Testis (tissue), 5 donors: ENCODE results near the gene ALPK1. TPM values are rescaled to one million over a fixed set of nuclear protein-coding genes. Genes with fewer than 3 reads are reported as not detected.
A peak's percentile ranks its signal among the peaks of the same experiment; 100 is the strongest.

ENCODE experiments used
- DNase-seq: peaks from one replicate; pipeline ENCODE4 v3.0.0-alpha.2; 2019
- H3K27ac ChIP-seq, 2 donors: fragments of 200-600 bp; sonication (generic); one replicate each; pipeline ENCODE4 v1.5.1; 2019
- H3K27me3 ChIP-seq: fragments of 200-600 bp; sonication (generic); one replicate; pipeline ENCODE4 v1.5.1; 2019
- H3K36me3 ChIP-seq: fragments of 200-600 bp; sonication (generic); one replicate; pipeline ENCODE4 v1.5.1; 2017; ENCODE audit warnings: low read depth; ENCODE audit errors: missing control alignments
- H3K4me1 ChIP-seq: fragments of 200-600 bp; sonication (generic); one replicate; pipeline ENCODE4 v1.5.1; 2019
- H3K4me3 ChIP-seq, 2 donors: fragments of 200-600 bp; sonication (generic); one replicate each; pipeline ENCODE4 v1.5.1; 2017 to 2019
- H3K9me3 ChIP-seq: fragments of 200-600 bp; sonication (generic); one replicate; pipeline ENCODE4 v1.5.1; 2017
- CTCF ChIP-seq, 3 experiments: fragments of 450-650 bp in 2 of 3; fragments of 200-600 bp in 1 of 3; sonication (generic) in 1 of 3; IDR thresholded peaks; one replicate each; pipeline ENCODE4 v1.5.1; 2016 to 2019; ENCODE audit warnings: antibody characterized with exemption in 3 of 3, mild to moderate bottlenecking in 2 of 3, moderate library complexity in 1 of 3
- POLR2A ChIP-seq: fragments of 450-650 bp; IDR thresholded peaks from one replicate; pipeline ENCODE4 v1.6.1; 2017; ENCODE audit warnings: antibody characterized with exemption, mild to moderate bottlenecking, moderate library complexity
- WGBS, 2 donors: methylation state at CpG; one replicate each; pipeline ENCODE4 v1.1.5; 2018; 5-methylcytosine and 5-hydroxymethylcytosine counted together
- intact Hi-C: fragments of 100-400 bp; cut with DNase I; formaldehyde crosslinking; loops from one replicate; pipeline ENCODE4 v1.15.1; 2023; ENCODE audit warnings: low total_unique reads
- long read RNA-seq, 2 donors: transcript quantifications; one replicate each; lab custom pipeline, GENCODE V29; 2026
- polyA plus RNA-seq: library from polyadenylated mRNA; stranded (reverse); fragments of 350-450 nt; fragmentation: Illumina TruSeq; extraction: RNeasy Lipid Tissue Mini Kit (QIAGEN cat#74804); gene quantifications from one replicate; pipeline ENCODE4 v1.2.3, GENCODE V29; 2014; ENCODE audit warnings: low read depth, low replicate concordance; ENCODE audit not compliant: insufficient read depth
- total RNA-seq, 2 donors: library from RNA; depleted of rRNA; stranded (reverse); fragments of >200 nt; gene quantifications; one replicate each; pipeline ENCODE4 v1.2.3, GENCODE V29; 2016

The ALPK1 gene
- total RNA-seq (10 to 100 TPM in 1 of 2 donors, 1 to 10 TPM in 1; 9.7 to 12.5 TPM), polyA plus RNA-seq (5.2 TPM)
- long read RNA-seq, donor 1, partial matches to known transcripts = 0 of 1 reads
- long read RNA-seq, donor 1, other reads (novel, unspliced or antisense) = 0 of 1 reads
- long read RNA-seq, donor 2 = 0 reads

GRCh38 chr4:112296949-112297880 is at the start of gene ALPK1:
Gene ALPK1 (plus strand): TSS chr4:112297369.
- Histone ChIP-seq H3K4me1 (no peaks in the 10 kb centered on the region), H3K9me3 (no peaks in the 10 kb centered on the region), H3K36me3 (no peaks in the 10 kb centered on the region), H3K27me3 (no peaks in the 10 kb centered on the region), H3K27ac (peak within 1 kb of the TSS; percentile 15 to 42), H3K4me3 (peak within 1 kb of the TSS; percentile 4 to 46)
- DNase-seq = no peak
- WGBS, 2 donors = 18 to 26% methylated on average over 4 of the region's 4 CpGs
- TF ChIP-seq POLR2A = no peak
- TF ChIP-seq CTCF (IDR thresholded peaks at IDR 0.05) = no peak
- intact Hi-C loops = no loop called here

DNA sequence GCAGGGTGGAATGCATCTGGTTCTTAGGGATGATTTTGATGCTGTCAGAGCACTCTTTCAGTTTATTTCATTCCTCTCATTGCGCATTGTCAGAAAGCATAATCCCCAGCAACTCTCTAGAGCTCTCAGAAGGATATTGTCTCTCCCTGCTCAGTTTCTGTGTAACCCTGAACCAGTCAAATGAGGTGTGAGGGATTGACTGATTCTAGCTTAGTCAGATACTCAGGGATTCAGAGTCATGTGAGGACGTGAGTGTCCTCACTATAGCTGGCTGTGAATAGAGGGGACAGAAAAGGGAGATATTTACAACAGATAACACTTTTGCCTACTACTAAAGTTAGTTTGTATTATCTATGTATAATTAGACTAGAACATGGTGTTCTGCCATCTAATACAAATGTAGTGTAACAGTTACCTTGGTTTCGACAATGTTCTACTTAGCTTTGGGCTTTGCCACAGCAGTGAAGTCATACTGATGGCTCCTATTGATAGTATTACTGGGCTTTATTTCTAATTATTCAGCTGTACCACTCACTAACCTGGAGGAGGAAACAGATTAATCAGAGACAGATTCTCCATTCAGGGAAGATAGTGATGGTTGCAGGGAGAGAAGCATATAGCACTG is 46.0 kb upstream of the ALPK1 start:
- Histone ChIP-seq H3K9me3 (no peaks in the 10 kb centered on the region), H3K36me3 (no peaks in the 10 kb centered on the region), H3K4me1 (no peaks in the 10 kb centered on the region), H3K27me3 (no peaks in the 10 kb centered on the region), H3K27ac (no peak overlapping the region), H3K4me3 (no peak overlapping the region)
- intact Hi-C loops = no loop called here
- DNase-seq = no peak
- WGBS, 2 donors = 61 to 65% methylated on average over 3 of the region's 3 CpGs
- TF ChIP-seq CTCF (IDR thresholded peaks at IDR 0.05) = no peak
- no peak for TF ChIP-seq POLR2A

DNA sequence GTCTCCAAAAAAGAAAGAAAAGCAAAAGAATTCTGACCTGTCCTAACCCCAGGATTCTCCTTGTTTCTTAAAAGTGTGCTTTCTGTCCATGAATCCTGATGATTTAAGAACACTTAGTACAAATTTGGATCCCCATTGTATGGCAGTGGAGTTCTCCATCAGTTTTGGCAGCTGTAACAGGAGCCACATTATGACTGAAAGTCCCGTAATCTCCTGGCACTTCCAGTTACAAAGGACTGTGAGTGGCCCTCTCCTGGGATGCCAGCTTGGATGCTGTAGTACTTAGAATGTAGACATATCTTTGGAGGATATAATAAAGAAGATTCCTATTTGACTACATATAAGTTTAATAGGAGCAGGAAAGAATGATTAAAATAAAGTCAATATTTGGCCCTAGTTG is 44.9 kb upstream of the ALPK1 start:
- TF ChIP-seq CTCF (IDR thresholded peaks at IDR 0.05) (no peak), POLR2A (no peak)
- intact Hi-C loops = no loop called here

GRCh38 chr4:112253382-112254000 is 43.7 kb upstream of the ALPK1 start:
- TF ChIP-seq CTCF (IDR thresholded peaks at IDR 0.05) (no peak), POLR2A (no peak)
- no peak overlapping the region for H3K27ac ChIP-seq
- H3K4me3 ChIP-seq = no peak overlapping the region
- intact Hi-C loops = no loop called here
- H3K9me3 ChIP-seq = no peaks in the 10 kb centered on the region
- no peaks in the 10 kb centered on the region for H3K27me3 ChIP-seq
- no peaks in the 10 kb centered on the region for H3K4me1 ChIP-seq
- 61 to 82% methylated on average over 2 of the region's 2 CpGs for WGBS, 2 donors
- DNase-seq = no peak
- H3K36me3 ChIP-seq = no peaks in the 10 kb centered on the region

More for the DNA sequence above, 44.9 kb upstream of the ALPK1 start:
- no peak overlapping the region for H3K4me3 ChIP-seq
- no peaks in the 10 kb centered on the region for H3K27me3 ChIP-seq
- WGBS, 2 donors = 72 to 80% methylated on average over 1 of the region's 1 CpG
- H3K27ac ChIP-seq = no peak overlapping the region
- no peak for DNase-seq
- no peaks in the 10 kb centered on the region for H3K36me3 ChIP-seq
- H3K4me1 ChIP-seq = no peaks in the 10 kb centered on the region
- no peaks in the 10 kb centered on the region for H3K9me3 ChIP-seq
